Measurements from ENCODE around the gene CCDC170. TPM values are rescaled to one million over a fixed set of nuclear protein-coding genes. Genes with fewer than 3 reads are reported as not detected.

The CCDC170 gene
- total RNA-seq, 1 experiment from 2014 or later, result 0.12 TPM

DNA sequence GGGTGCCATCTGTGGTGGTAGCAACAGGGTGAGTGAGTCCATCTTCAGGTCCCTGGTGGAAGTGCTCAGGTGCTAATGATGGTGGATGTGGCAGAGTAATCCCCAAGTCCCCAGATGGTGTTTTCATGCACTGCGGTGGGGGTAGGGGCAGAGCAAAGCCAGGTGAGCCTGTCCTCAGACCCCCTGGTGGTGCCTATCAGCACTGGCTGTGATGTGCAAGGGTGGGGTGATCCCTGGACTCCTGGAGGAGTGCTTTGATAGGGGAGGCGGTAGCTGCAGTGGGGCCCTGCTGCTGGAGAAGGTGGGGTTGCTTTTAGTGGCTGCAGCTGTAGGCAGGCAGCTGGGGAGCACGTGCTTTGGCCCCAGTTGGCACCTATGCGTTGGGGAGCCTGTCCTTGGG lies 70.8 kb downstream of the CCDC170 start (continued):
- no peak for TF ChIP-seq EZH2phosphoT487 (IDR thresholded peaks at IDR 0.05; ENCODE audit: borderline replicate concordance)
- no peak for TF ChIP-seq SP1 (IDR thresholded peaks at IDR 0.05; ENCODE audit: low read depth)
- no peak for TF ChIP-seq CBX3 (IDR thresholded peaks at IDR 0.05; ENCODE audit: low read depth)
- TF ChIP-seq POLR2AphosphoS5 (IDR thresholded peaks at IDR 0.05; ENCODE audit: low read depth, low read length), result no peak

DNA sequence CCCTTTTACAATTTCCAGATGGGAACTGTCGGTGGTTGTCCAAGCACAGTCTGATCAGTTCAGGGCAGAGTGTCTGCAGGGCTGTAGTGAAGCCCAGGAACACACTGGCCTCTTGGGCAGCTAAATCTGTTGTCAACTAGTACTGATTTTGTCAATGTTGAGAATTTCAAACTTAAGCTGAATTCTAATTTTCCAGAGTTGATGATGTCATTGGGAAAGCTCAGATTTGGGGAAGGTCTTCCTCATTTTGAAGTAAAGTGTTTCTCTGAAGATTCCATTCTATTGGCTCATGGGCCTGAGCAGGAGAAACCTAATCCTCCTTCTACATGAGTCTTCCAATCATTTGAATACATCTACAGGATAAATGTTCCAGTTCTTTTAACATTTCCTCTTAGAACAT lies 72.1 kb downstream of the CCDC170 start:
- ChIA-PET CTCF (no interaction called here), POLR2A (no interaction called here), RAD21 (ENCODE audit: low non-redundant PET in 1 of 2, low total read pairs in 2 of 2, uncharacterized antibody in 2 of 2, unreplicated experiment in 2 of 2) (no interaction called here)
- Histone ChIP-seq H3K4me2 (ENCODE audit: low read length) (no peak overlapping the region), H3K79me2 (ENCODE audit: insufficient read depth, low read length) (no peaks in the 10 kb centered on the region), H4K20me1 (ENCODE audit: insufficient read depth) (no peaks in the 10 kb centered on the region), H2AFZ (ENCODE audit: low read depth, low read length, poor library complexity, severe bottlenecking) (no peak overlapping the region), H3K9me2 (ENCODE audit: insufficient read depth) (no peaks in the 10 kb centered on the region), H3K27ac (ENCODE audit: low read depth, low read length) (no peak overlapping the region), H3K4me1 (ENCODE audit: control insufficient read depth in 1 of 2, insufficient read depth in 2 of 2, low read length in 2 of 2) (no peaks in the 10 kb centered on the region), H3K27me3 (ENCODE audit: insufficient read depth, low read length) (no peaks in the 10 kb centered on the region), H3K9me3 (ENCODE audit: control insufficient read depth in 1 of 2, insufficient read depth in 1 of 2, low read depth in 1 of 2, low read length in 2 of 2) (peaks cover 0 to 9% of the 10 kb centered on the region in 2 experiments; a peak in 2 of 4 replicates), H3K9ac (ENCODE audit: low read length) (no peak overlapping the region), H3K4me3 (replicated peaks in 1 of 2; ENCODE audit: low read depth in 1 of 2, low read length in 2 of 2) (no peak overlapping the region), H3K36me3 (ENCODE audit: control insufficient read depth in 1 of 2, insufficient read depth in 2 of 2, low read length in 2 of 2) (no peaks in the 10 kb centered on the region)
- BruUV-seq (replicated peaks), result no TSS peak
- DNase-seq (ENCODE audit: low read depth, low spot score) (no peak), ATAC-seq (no peak)
- intact Hi-C loops (cut with micrococcal nuclease), result no loop called here
- TF ChIP-seq, protein P1, sequence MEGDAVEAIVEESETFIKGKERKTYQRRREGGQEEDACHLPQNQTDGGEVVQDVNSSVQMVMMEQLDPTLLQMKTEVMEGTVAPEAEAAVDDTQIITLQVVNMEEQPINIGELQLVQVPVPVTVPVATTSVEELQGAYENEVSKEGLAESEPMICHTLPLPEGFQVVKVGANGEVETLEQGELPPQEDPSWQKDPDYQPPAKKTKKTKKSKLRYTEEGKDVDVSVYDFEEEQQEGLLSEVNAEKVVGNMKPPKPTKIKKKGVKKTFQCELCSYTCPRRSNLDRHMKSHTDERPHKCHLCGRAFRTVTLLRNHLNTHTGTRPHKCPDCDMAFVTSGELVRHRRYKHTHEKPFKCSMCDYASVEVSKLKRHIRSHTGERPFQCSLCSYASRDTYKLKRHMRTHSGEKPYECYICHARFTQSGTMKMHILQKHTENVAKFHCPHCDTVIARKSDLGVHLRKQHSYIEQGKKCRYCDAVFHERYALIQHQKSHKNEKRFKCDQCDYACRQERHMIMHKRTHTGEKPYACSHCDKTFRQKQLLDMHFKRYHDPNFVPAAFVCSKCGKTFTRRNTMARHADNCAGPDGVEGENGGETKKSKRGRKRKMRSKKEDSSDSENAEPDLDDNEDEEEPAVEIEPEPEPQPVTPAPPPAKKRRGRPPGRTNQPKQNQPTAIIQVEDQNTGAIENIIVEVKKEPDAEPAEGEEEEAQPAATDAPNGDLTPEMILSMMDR (IDR thresholded peaks at IDR 0.05 in 2 of 3, conservative IDR thresholded peaks at IDR 0.05 in 1 of 3; ENCODE audit: borderline replicate concordance in 1 of 3, insufficient read depth in 1 of 3, low read depth in 2 of 3, low read length in 2 of 3), result no peak
- no peak for TF ChIP-seq RAD21 (IDR thresholded peaks at IDR 0.05; ENCODE audit: low read depth)
- no peak for TF ChIP-seq SP1 (IDR thresholded peaks at IDR 0.05; ENCODE audit: low read depth)
- no peak for TF ChIP-seq SIN3A (IDR thresholded peaks at IDR 0.05; ENCODE audit: low read depth)
- TF ChIP-seq SRF (IDR thresholded peaks at IDR 0.05; ENCODE audit: low read depth), result no peak
- no peak for TF ChIP-seq POLR2AphosphoS5 (IDR thresholded peaks at IDR 0.05; ENCODE audit: low read depth, low read length)
- no peak for TF ChIP-seq JUND (IDR thresholded peaks at IDR 0.05)
- TF ChIP-seq, protein P2, sequence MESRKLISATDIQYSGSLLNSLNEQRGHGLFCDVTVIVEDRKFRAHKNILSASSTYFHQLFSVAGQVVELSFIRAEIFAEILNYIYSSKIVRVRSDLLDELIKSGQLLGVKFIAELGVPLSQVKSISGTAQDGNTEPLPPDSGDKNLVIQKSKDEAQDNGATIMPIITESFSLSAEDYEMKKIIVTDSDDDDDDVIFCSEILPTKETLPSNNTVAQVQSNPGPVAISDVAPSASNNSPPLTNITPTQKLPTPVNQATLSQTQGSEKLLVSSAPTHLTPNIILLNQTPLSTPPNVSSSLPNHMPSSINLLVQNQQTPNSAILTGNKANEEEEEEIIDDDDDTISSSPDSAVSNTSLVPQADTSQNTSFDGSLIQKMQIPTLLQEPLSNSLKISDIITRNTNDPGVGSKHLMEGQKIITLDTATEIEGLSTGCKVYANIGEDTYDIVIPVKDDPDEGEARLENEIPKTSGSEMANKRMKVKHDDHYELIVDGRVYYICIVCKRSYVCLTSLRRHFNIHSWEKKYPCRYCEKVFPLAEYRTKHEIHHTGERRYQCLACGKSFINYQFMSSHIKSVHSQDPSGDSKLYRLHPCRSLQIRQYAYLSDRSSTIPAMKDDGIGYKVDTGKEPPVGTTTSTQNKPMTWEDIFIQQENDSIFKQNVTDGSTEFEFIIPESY (IDR thresholded peaks at IDR 0.05; ENCODE audit: extremely low read depth, insufficient replicate concordance, low read length), result no peak
- TF ChIP-seq TCF7L2 (IDR thresholded peaks at IDR 0.05; ENCODE audit: borderline replicate concordance, extremely low read depth, insufficient read depth, insufficient read length), result no peak
- TF ChIP-seq POLR2A (IDR thresholded peaks at IDR 0.05; ENCODE audit: borderline replicate concordance, extremely low read depth, insufficient read depth, insufficient read length), result no peak
- no peak for TF ChIP-seq CBX3 (IDR thresholded peaks at IDR 0.05; ENCODE audit: low read depth)
- no peak for TF ChIP-seq ZFX (IDR thresholded peaks at IDR 0.05)
- TF ChIP-seq, protein P3, sequence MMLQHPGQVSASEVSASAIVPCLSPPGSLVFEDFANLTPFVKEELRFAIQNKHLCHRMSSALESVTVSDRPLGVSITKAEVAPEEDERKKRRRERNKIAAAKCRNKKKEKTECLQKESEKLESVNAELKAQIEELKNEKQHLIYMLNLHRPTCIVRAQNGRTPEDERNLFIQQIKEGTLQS (IDR thresholded peaks at IDR 0.05), result no peak
- TF ChIP-seq EZH2 (IDR thresholded peaks at IDR 0.05), result no peak
- no peak for TF ChIP-seq FOSL1 (IDR thresholded peaks at IDR 0.05; ENCODE audit: low read depth)
- no peak for TF ChIP-seq CEBPB (IDR thresholded peaks at IDR 0.05; ENCODE audit: low read depth)
- no peak for TF ChIP-seq YY1 (IDR thresholded peaks at IDR 0.05; ENCODE audit: extremely low read depth, insufficient replicate concordance, low read depth, low read length)
